ENCODE data around the gene DGKI.
"Not testable (repeated sequence)": the region's sequence is repeated elsewhere in the genome, so short reads cannot be mapped to it uniquely, and the experiment has no call there.

Gene DGKI

GRCh38 chr7:137716061-137716460 is 130.7 kb downstream of the DGKI start:
- H3K27me3 ChIP-seq (ENCODE audit: control insufficient read depth, insufficient read depth, low read length), result no peaks in the 10 kb centered on the region
- no peaks in the 10 kb centered on the region for H3K9me3 ChIP-seq (ENCODE audit: control insufficient read depth, insufficient read depth, low read length)
- WGBS (ENCODE audit: insufficient coverage, insufficient read length), result no CpG with 5 or more reads among the region's 5 CpGs
- no peaks in the 10 kb centered on the region for H3K36me3 ChIP-seq (ENCODE audit: control insufficient read depth, insufficient read depth, low read length)
- no peak for DNase-seq (ENCODE audit: low read depth, low spot score)
- H3K4me1 ChIP-seq (ENCODE audit: control insufficient read depth, insufficient read depth, low read length), result peaks cover 2% of the 10 kb centered on the region; the same call in 1 of the 2 replicates
- no peak overlapping the region for H3K27ac ChIP-seq (ENCODE audit: low read length)
- H3K4me3 ChIP-seq (ENCODE audit: low read length), result no peak overlapping the region

GRCh38 chr7:137715533-137715932 is 131.2 kb downstream of the DGKI start:
- H3K27ac ChIP-seq (ENCODE audit: low read length), result no peak overlapping the region
- no peaks in the 10 kb centered on the region for H3K36me3 ChIP-seq (ENCODE audit: control insufficient read depth, insufficient read depth, low read length)
- peaks cover 2% of the 10 kb centered on the region; the same call in 1 of the 2 replicates for H3K4me1 ChIP-seq (ENCODE audit: control insufficient read depth, insufficient read depth, low read length)
- H3K9me3 ChIP-seq (ENCODE audit: control insufficient read depth, insufficient read depth, low read length), result no peaks in the 10 kb centered on the region
- no peaks in the 10 kb centered on the region for H3K27me3 ChIP-seq (ENCODE audit: control insufficient read depth, insufficient read depth, low read length)
- no peak overlapping the region for H3K4me3 ChIP-seq (ENCODE audit: low read length)
- no peak for DNase-seq (ENCODE audit: low read depth, low spot score)

GRCh38 chr7:137715121-137715520 is 131.7 kb downstream of the DGKI start:
- peaks cover 2% of the 10 kb centered on the region; the same call in 1 of the 2 replicates for H3K4me1 ChIP-seq (ENCODE audit: control insufficient read depth, insufficient read depth, low read length)
- H3K27me3 ChIP-seq (ENCODE audit: control insufficient read depth, insufficient read depth, low read length), result no peaks in the 10 kb centered on the region
- H3K4me3 ChIP-seq (ENCODE audit: low read length), result no peak overlapping the region
- no peak overlapping the region for H3K27ac ChIP-seq (ENCODE audit: low read length)
- no CpG with 5 or more reads among the region's 3 CpGs for WGBS (ENCODE audit: insufficient coverage, insufficient read length)
- no peak for DNase-seq (ENCODE audit: low read depth, low spot score)
- H3K36me3 ChIP-seq (ENCODE audit: control insufficient read depth, insufficient read depth, low read length), result no peaks in the 10 kb centered on the region
- no peaks in the 10 kb centered on the region for H3K9me3 ChIP-seq (ENCODE audit: control insufficient read depth, insufficient read depth, low read length)

GRCh38 chr7:137706330-137706729 is 140.4 kb downstream of the DGKI start:
- H3K4me1 ChIP-seq (ENCODE audit: control insufficient read depth, insufficient read depth, low read length); H3K27me3 ChIP-seq (ENCODE audit: control insufficient read depth, insufficient read depth, low read length); H3K36me3 ChIP-seq (ENCODE audit: control insufficient read depth, insufficient read depth, low read length); H3K4me3 ChIP-seq (ENCODE audit: low read length); DNase-seq (ENCODE audit: low read depth, low spot score); H3K9me3 ChIP-seq (ENCODE audit: control insufficient read depth, insufficient read depth, low read length); H3K27ac ChIP-seq (ENCODE audit: low read length): not testable (repeated sequence)
- WGBS (ENCODE audit: insufficient coverage, insufficient read length), result no CpG with 5 or more reads among the region's 5 CpGs

GRCh38 chr7:137704723-137705122 is 142.1 kb downstream of the DGKI start:
- no peaks in the 10 kb centered on the region for H3K27me3 ChIP-seq (ENCODE audit: control insufficient read depth, insufficient read depth, low read length)
- no peak overlapping the region for H3K4me3 ChIP-seq (ENCODE audit: low read length)
- DNase-seq (ENCODE audit: low read depth, low spot score), result no peak
- H3K4me1 ChIP-seq (ENCODE audit: control insufficient read depth, insufficient read depth, low read length), result no peaks in the 10 kb centered on the region
- WGBS (ENCODE audit: insufficient coverage, insufficient read length), result no CpG with 5 or more reads among the region's 1 CpG
- H3K9me3 ChIP-seq (ENCODE audit: control insufficient read depth, insufficient read depth, low read length), result no peaks in the 10 kb centered on the region
- no peak overlapping the region for H3K27ac ChIP-seq (ENCODE audit: low read length)
- no peaks in the 10 kb centered on the region for H3K36me3 ChIP-seq (ENCODE audit: control insufficient read depth, insufficient read depth, low read length)

- Histone ChIP-seq H3K4me3 (ENCODE audit: low read length) (no peak overlapping the region), H3K9me3 (ENCODE audit: control insufficient read depth, insufficient read depth, low read length) (no peaks in the 10 kb centered on the region), H3K27me3 (ENCODE audit: control insufficient read depth, insufficient read depth, low read length) (no peaks in the 10 kb centered on the region), H3K27ac (ENCODE audit: low read length) (no peak overlapping the region), H3K36me3 (ENCODE audit: control insufficient read depth, insufficient read depth, low read length) (no peaks in the 10 kb centered on the region), H3K4me1 (ENCODE audit: control insufficient read depth, insufficient read depth, low read length) (no peaks in the 10 kb centered on the region)
- WGBS (ENCODE audit: insufficient coverage, insufficient read length), result no CpG with 5 or more reads among the region's 3 CpGs
- no peak for DNase-seq (ENCODE audit: low read depth, low spot score)
Observed at GRCh38 chr7:137703291-137704010, 143.3 kb downstream of the DGKI start.

GRCh38 chr7:137696988-137697387 is 149.8 kb downstream of the DGKI start:
- H3K9me3 ChIP-seq (ENCODE audit: control insufficient read depth, insufficient read depth, low read length), result no peaks in the 10 kb centered on the region
- no peaks in the 10 kb centered on the region for H3K36me3 ChIP-seq (ENCODE audit: control insufficient read depth, insufficient read depth, low read length)
- no peak overlapping the region for H3K27ac ChIP-seq (ENCODE audit: low read length)
- DNase-seq (ENCODE audit: low read depth, low spot score), result no peak
- H3K27me3 ChIP-seq (ENCODE audit: control insufficient read depth, insufficient read depth, low read length), result no peaks in the 10 kb centered on the region
- WGBS (ENCODE audit: insufficient coverage, insufficient read length), result no CpG with 5 or more reads among the region's 1 CpG
- H3K4me3 ChIP-seq (ENCODE audit: low read length), result no peak overlapping the region
- H3K4me1 ChIP-seq (ENCODE audit: control insufficient read depth, insufficient read depth, low read length), result no peaks in the 10 kb centered on the region

GRCh38 chr7:137696376-137696775 is 150.4 kb downstream of the DGKI start:
- no peaks in the 10 kb centered on the region for H3K4me1 ChIP-seq (ENCODE audit: control insufficient read depth, insufficient read depth, low read length)
- H3K36me3 ChIP-seq (ENCODE audit: control insufficient read depth, insufficient read depth, low read length), result no peaks in the 10 kb centered on the region
- H3K9me3 ChIP-seq (ENCODE audit: control insufficient read depth, insufficient read depth, low read length), result no peaks in the 10 kb centered on the region
- no peak for DNase-seq (ENCODE audit: low read depth, low spot score)
- no peak overlapping the region for H3K4me3 ChIP-seq (ENCODE audit: low read length)
- no peaks in the 10 kb centered on the region for H3K27me3 ChIP-seq (ENCODE audit: control insufficient read depth, insufficient read depth, low read length)
- H3K27ac ChIP-seq (ENCODE audit: low read length), result no peak overlapping the region
- WGBS (ENCODE audit: insufficient coverage, insufficient read length), result no CpG with 5 or more reads among the region's 2 CpGs

- no peaks in the 10 kb centered on the region for H3K9me3 ChIP-seq (ENCODE audit: control insufficient read depth, insufficient read depth, low read length)
- no peak for DNase-seq (ENCODE audit: low read depth, low spot score)
- H3K27me3 ChIP-seq (ENCODE audit: control insufficient read depth, insufficient read depth, low read length), result no peaks in the 10 kb centered on the region
- WGBS (ENCODE audit: insufficient coverage, insufficient read length), result no CpG with 5 or more reads among the region's 7 CpGs
- no peaks in the 10 kb centered on the region for H3K4me1 ChIP-seq (ENCODE audit: control insufficient read depth, insufficient read depth, low read length)
- no peak overlapping the region for H3K27ac ChIP-seq (ENCODE audit: low read length)
- no peaks in the 10 kb centered on the region for H3K36me3 ChIP-seq (ENCODE audit: control insufficient read depth, insufficient read depth, low read length)
- no peak overlapping the region for H3K4me3 ChIP-seq (ENCODE audit: low read length)
Observed at GRCh38 chr7:137695942-137696341, 150.8 kb downstream of the DGKI start.

GRCh38 chr7:137695494-137695893 is 151.3 kb downstream of the DGKI start:
- Histone ChIP-seq H3K9me3 (ENCODE audit: control insufficient read depth, insufficient read depth, low read length) (no peaks in the 10 kb centered on the region), H3K36me3 (ENCODE audit: control insufficient read depth, insufficient read depth, low read length) (no peaks in the 10 kb centered on the region), H3K4me3 (ENCODE audit: low read length) (no peak overlapping the region), H3K27ac (ENCODE audit: low read length) (no peak overlapping the region), H3K4me1 (ENCODE audit: control insufficient read depth, insufficient read depth, low read length) (no peaks in the 10 kb centered on the region), H3K27me3 (ENCODE audit: control insufficient read depth, insufficient read depth, low read length) (no peaks in the 10 kb centered on the region)
- 100% methylated on average over 1 of the region's 3 CpGs for WGBS (ENCODE audit: insufficient coverage, insufficient read length)
- DNase-seq (ENCODE audit: low read depth, low spot score), result no peak

- WGBS (ENCODE audit: insufficient coverage, insufficient read length), result no CpG with 5 or more reads among the region's 2 CpGs
- Histone ChIP-seq H3K27me3 (ENCODE audit: control insufficient read depth, insufficient read depth, low read length) (no peaks in the 10 kb centered on the region), H3K4me3 (ENCODE audit: low read length) (no peak overlapping the region), H3K36me3 (ENCODE audit: control insufficient read depth, insufficient read depth, low read length) (no peaks in the 10 kb centered on the region), H3K9me3 (ENCODE audit: control insufficient read depth, insufficient read depth, low read length) (no peaks in the 10 kb centered on the region), H3K27ac (ENCODE audit: low read length) (no peak overlapping the region), H3K4me1 (ENCODE audit: control insufficient read depth, insufficient read depth, low read length) (no peaks in the 10 kb centered on the region)
- DNase-seq (ENCODE audit: low read depth, low spot score), result no peak
Observed at GRCh38 chr7:137694405-137694804, 152.4 kb downstream of the DGKI start.

Data from iPS DF 6.9 (cell line).